ENCODE measurements around the gene SRD5A1. TPM values are rescaled to one million over a fixed set of nuclear protein-coding genes. Genes with fewer than 3 reads are reported as not detected.

Gene SRD5A1
- total and polyA plus RNA-seq, 2 experiments from 2014 or later = 18.2 to 87.3 TPM

DNA sequence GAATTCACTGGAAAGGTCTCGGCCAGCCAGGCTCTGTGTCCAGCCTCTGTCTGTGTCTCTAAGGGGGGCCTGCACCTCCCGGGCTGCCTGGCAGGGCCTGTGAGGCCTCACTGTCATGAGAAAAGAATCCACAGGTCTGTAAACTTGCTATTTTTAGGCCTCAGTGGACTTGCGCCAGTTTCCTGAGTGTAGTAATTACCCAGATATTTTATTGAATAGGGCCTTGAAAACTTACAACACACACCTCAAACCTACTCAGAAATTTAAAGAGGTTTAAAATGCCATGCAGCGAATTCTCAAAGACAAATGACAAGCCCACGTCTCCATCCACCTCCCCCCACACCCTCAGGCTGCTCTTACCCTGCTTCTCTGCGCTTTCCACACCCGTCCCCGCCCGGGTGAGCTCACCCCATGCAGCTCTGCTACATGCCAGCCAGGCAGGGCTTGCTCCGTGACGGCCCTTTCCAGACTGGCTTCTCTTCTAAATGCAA lies 71.2 kb downstream of the SRD5A1 start (continued):
- TF ChIP-seq, protein P1, sequence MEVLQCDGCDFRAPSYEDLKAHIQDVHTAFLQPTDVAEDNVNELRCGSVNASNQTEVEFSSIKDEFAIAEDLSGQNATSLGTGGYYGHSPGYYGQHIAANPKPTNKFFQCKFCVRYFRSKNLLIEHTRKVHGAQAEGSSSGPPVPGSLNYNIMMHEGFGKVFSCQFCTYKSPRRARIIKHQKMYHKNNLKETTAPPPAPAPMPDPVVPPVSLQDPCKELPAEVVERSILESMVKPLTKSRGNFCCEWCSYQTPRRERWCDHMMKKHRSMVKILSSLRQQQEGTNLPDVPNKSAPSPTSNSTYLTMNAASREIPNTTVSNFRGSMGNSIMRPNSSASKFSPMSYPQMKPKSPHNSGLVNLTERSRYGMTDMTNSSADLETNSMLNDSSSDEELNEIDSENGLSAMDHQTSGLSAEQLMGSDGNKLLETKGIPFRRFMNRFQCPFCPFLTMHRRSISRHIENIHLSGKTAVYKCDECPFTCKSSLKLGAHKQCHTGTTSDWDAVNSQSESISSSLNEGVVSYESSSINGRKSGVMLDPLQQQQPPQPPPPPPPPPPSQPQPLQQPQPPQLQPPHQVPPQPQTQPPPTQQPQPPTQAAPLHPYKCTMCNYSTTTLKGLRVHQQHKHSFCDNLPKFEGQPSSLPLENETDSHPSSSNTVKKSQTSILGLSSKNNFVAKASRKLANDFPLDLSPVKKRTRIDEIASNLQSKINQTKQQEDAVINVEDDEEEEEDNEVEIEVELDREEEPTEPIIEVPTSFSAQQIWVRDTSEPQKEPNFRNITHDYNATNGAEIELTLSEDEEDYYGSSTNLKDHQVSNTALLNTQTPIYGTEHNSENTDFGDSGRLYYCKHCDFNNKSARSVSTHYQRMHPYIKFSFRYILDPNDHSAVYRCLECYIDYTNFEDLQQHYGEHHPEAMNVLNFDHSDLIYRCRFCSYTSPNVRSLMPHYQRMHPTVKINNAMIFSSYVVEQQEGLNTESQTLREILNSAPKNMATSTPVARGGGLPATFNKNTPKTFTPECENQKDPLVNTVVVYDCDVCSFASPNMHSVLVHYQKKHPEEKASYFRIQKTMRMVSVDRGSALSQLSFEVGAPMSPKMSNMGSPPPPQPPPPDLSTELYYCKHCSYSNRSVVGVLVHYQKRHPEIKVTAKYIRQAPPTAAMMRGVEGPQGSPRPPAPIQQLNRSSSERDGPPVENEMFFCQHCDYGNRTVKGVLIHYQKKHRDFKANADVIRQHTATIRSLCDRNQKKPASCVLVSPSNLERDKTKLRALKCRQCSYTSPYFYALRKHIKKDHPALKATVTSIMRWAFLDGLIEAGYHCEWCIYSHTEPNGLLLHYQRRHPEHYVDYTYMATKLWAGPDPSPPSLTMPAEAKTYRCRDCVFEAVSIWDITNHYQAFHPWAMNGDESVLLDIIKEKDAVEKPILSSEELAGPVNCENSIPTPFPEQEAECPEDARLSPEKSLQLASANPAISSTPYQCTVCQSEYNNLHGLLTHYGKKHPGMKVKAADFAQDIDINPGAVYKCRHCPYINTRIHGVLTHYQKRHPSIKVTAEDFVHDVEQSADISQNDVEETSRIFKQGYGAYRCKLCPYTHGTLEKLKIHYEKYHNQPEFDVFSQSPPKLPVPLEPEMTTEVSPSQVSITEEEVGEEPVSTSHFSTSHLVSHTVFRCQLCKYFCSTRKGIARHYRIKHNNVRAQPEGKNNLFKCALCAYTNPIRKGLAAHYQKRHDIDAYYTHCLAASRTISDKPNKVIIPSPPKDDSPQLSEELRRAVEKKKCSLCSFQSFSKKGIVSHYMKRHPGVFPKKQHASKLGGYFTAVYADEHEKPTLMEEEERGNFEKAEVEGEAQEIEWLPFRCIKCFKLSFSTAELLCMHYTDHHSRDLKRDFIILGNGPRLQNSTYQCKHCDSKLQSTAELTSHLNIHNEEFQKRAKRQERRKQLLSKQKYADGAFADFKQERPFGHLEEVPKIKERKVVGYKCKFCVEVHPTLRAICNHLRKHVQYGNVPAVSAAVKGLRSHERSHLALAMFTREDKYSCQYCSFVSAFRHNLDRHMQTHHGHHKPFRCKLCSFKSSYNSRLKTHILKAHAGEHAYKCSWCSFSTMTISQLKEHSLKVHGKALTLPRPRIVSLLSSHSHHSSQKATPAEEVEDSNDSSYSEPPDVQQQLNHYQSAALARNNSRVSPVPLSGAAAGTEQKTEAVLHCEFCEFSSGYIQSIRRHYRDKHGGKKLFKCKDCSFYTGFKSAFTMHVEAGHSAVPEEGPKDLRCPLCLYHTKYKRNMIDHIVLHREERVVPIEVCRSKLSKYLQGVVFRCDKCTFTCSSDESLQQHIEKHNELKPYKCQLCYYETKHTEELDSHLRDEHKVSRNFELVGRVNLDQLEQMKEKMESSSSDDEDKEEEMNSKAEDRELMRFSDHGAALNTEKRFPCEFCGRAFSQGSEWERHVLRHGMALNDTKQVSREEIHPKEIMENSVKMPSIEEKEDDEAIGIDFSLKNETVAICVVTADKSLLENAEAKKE (CRISPR knock-in tag; IDR thresholded peaks at IDR 0.05) = no peak
- no peak for TF ChIP-seq EZH2phosphoT487 (IDR thresholded peaks at IDR 0.05; ENCODE audit: unreplicated experiment)
- TF ChIP-seq EZH2 (IDR thresholded peaks at IDR 0.05; ENCODE audit: low read depth, unreplicated experiment) = no peak
- TF ChIP-seq JUNB (IDR thresholded peaks at IDR 0.05; ENCODE audit: unreplicated experiment) = no peak
- TF ChIP-seq STAT1 (IDR thresholded peaks at IDR 0.05; ENCODE audit: unreplicated experiment) = no peak
- no peak for TF ChIP-seq CREB1 (CRISPR knock-in tag; IDR thresholded peaks at IDR 0.05; ENCODE audit: low read depth)
- no peak for TF ChIP-seq NANOG (IDR thresholded peaks at IDR 0.05; ENCODE audit: borderline replicate concordance)
- TF ChIP-seq, protein P2, sequence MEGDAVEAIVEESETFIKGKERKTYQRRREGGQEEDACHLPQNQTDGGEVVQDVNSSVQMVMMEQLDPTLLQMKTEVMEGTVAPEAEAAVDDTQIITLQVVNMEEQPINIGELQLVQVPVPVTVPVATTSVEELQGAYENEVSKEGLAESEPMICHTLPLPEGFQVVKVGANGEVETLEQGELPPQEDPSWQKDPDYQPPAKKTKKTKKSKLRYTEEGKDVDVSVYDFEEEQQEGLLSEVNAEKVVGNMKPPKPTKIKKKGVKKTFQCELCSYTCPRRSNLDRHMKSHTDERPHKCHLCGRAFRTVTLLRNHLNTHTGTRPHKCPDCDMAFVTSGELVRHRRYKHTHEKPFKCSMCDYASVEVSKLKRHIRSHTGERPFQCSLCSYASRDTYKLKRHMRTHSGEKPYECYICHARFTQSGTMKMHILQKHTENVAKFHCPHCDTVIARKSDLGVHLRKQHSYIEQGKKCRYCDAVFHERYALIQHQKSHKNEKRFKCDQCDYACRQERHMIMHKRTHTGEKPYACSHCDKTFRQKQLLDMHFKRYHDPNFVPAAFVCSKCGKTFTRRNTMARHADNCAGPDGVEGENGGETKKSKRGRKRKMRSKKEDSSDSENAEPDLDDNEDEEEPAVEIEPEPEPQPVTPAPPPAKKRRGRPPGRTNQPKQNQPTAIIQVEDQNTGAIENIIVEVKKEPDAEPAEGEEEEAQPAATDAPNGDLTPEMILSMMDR (conservative IDR thresholded peaks at IDR 0.05; ENCODE audit: low read depth in 2 of 2) = no peak
- TF ChIP-seq ZNF331 (CRISPR knock-in tag; IDR thresholded peaks at IDR 0.05; ENCODE audit: low read depth) = no peak
- no peak for TF ChIP-seq POLR2AphosphoS5 (IDR thresholded peaks at IDR 0.05; ENCODE audit: low read depth)
- TF ChIP-seq, protein P3, sequence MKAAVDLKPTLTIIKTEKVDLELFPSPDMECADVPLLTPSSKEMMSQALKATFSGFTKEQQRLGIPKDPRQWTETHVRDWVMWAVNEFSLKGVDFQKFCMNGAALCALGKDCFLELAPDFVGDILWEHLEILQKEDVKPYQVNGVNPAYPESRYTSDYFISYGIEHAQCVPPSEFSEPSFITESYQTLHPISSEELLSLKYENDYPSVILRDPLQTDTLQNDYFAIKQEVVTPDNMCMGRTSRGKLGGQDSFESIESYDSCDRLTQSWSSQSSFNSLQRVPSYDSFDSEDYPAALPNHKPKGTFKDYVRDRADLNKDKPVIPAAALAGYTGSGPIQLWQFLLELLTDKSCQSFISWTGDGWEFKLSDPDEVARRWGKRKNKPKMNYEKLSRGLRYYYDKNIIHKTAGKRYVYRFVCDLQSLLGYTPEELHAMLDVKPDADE (IDR thresholded peaks at IDR 0.05) = no peak
